ENCODE data around the gene CYTIP.

Gene CYTIP

GRCh38 chr2:157475722-157476390 lies 32.0 kb upstream of the CYTIP start:
- no peak for TF ChIP-seq CTCF (IDR thresholded peaks at IDR 0.05; ENCODE audit: low read depth, low read length, missing control alignments)
- no peak overlapping the region for H3K4me3 ChIP-seq (ENCODE audit: low read depth, low read length)
- DNase-seq (ENCODE audit: low read depth), result no peak

GRCh38 chr2:157473581-157473980 lies 29.7 kb upstream of the CYTIP start:
- no peak for DNase-seq (ENCODE audit: low read depth)
- H3K4me3 ChIP-seq (ENCODE audit: low read depth, low read length), result no peak overlapping the region
- no peak for TF ChIP-seq CTCF (IDR thresholded peaks at IDR 0.05; ENCODE audit: low read depth, low read length, missing control alignments)

GRCh38 chr2:157471078-157471477 lies 27.2 kb upstream of the CYTIP start:
- H3K4me3 ChIP-seq (ENCODE audit: low read depth, low read length), result peak overlapping the region; percentile 40; the same call in 1 of the 2 replicates
- DNase-seq (ENCODE audit: low read depth), result no peak
- TF ChIP-seq CTCF (IDR thresholded peaks at IDR 0.05; ENCODE audit: low read depth, low read length, missing control alignments), result no peak

GRCh38 chr2:157470321-157470720 lies 26.4 kb upstream of the CYTIP start:
- peak overlapping the region; percentile 40; the same call in 1 of the 2 replicates for H3K4me3 ChIP-seq (ENCODE audit: low read depth, low read length)
- peak; percentile 68 for DNase-seq (ENCODE audit: low read depth)
- no peak for TF ChIP-seq CTCF (IDR thresholded peaks at IDR 0.05; ENCODE audit: low read depth, low read length, missing control alignments)

- no peak for DNase-seq (ENCODE audit: low read depth)
- TF ChIP-seq CTCF (IDR thresholded peaks at IDR 0.05; ENCODE audit: low read depth, low read length, missing control alignments), result no peak
- H3K4me3 ChIP-seq (ENCODE audit: low read depth, low read length), result no peak overlapping the region; the same call in 1 of the 2 replicates
Observed at GRCh38 chr2:157469726-157470125, 25.8 kb upstream of the CYTIP start.

- H3K4me3 ChIP-seq (ENCODE audit: low read depth, low read length), result peak overlapping the region; percentile 42
- TF ChIP-seq CTCF (IDR thresholded peaks at IDR 0.05; ENCODE audit: low read depth, low read length, missing control alignments), result no peak
- peak; percentile 94 for DNase-seq (ENCODE audit: low read depth)
Observed at GRCh38 chr2:157468931-157469708, 25.2 kb upstream of the CYTIP start.
